ENCODE results near the gene DMBT1. TPM values are rescaled to one million over a fixed set of nuclear protein-coding genes. Genes with fewer than 3 reads are reported as not detected.

The DMBT1 gene
- total RNA-seq, 1 experiment from 2014 or later, result 0.13 TPM

DNA sequence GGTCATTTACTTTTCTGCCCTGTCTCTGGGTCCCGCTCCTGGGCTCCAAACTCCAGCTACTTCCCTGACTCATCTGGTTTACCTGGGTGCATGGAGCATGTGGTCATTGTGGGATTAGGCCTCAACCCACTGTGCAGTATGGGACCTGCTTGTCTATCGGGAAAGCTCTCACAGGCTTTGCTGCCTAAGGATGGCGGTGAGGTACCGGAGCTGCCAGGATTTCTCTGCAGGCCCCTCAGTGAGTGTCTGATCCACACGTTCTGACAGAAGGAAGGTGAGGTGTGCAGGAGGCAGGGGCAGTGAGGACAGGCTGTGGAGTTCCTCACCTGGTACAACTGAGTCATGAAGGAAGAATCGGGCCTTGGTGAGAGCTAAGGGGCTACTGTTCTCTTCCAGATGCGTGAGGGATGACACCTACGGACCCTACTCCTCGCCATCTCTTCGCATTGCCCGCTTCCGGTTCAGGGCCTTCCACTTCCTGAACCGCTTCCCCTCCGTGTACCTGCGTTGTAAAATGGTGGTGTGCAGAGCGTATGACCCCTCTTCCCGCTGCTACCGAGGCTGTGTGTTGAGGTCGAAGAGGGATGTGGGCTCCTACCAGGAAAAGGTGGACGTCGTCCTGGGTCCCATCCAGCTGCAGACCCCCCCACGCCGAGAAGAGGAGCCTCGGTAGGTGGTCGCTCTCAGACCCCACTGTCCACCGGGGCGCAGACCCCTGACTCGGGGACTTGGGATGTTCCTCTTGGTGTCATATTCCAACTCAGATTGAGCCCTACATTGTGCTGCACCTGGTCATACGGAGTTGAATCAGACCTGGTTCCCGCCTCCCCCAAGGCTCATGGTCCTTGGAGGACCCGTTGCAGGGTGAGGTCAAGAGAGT is 82.4 kb downstream of the DMBT1 start:
- Mint-ChIP-seq H3K4me3 (no peak overlapping the region), H3K27ac (no peak overlapping the region), H3K36me3 (no peaks in the 10 kb centered on the region), H3K4me1 (peaks cover 3% of the 10 kb centered on the region; the same call in 1 of the 2 replicates), H3K9me3 (0 out of 2 replicates have a peak, but pooled peaks cover 4% of the 10 kb centered on the region), H3K27me3 (ENCODE audit: low read depth) (no peaks in the 10 kb centered on the region)
- ATAC-seq, result no peak
- ChIA-PET POLR2A (no interaction called here), CTCF (no interaction called here)
- no peak for TF ChIP-seq MXD4 (CRISPR knock-in tag; IDR thresholded peaks at IDR 0.05; ENCODE audit: borderline replicate concordance)
- TF ChIP-seq, protein P1, sequence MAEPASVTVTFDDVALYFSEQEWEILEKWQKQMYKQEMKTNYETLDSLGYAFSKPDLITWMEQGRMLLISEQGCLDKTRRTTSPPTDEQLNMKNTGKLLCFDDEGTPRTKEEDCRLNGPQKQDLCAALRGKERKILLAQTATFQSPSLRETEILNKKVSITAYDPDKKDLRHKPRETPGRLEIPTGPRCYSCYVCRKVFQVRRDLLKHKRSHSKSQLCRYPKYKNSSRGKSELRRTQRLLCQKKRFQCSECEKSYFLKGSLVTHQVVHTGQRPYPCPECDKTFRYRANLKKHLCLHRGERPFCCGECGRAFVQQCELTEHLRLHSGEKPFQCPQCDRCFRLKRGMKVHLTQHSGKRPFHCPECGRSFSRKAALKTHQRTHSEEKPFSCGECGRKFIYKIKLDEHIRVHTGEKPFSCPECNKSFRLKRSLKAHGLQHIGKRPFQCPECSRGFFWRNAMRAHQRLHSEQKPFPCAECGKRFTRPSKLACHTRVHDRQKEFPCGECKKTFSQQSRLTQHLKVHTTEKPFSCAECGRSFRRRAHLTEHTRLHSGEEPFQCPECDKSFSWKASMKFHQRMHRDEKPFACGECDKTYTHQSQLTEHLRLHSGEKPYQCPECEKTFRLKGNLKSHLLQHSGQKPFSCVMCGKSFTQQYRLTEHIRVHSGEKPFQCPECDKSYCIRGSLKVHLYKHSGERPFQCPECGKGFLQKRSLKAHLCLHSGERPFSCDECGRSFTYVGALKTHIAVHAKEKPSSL (CRISPR knock-in tag; conservative IDR thresholded peaks at IDR 0.05), result no peak
- TF ChIP-seq, protein P2, sequence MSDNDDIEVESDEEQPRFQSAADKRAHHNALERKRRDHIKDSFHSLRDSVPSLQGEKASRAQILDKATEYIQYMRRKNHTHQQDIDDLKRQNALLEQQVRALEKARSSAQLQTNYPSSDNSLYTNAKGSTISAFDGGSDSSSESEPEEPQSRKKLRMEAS (CRISPR knock-in tag; IDR thresholded peaks at IDR 0.05), result no peak
- TF ChIP-seq ZNF219 (CRISPR knock-in tag; IDR thresholded peaks at IDR 0.05; ENCODE audit: borderline replicate concordance), result no peak
- no peak for TF ChIP-seq OVOL2 (CRISPR knock-in tag; IDR thresholded peaks at IDR 0.05; ENCODE audit: borderline replicate concordance)
- TF ChIP-seq, protein P3, sequence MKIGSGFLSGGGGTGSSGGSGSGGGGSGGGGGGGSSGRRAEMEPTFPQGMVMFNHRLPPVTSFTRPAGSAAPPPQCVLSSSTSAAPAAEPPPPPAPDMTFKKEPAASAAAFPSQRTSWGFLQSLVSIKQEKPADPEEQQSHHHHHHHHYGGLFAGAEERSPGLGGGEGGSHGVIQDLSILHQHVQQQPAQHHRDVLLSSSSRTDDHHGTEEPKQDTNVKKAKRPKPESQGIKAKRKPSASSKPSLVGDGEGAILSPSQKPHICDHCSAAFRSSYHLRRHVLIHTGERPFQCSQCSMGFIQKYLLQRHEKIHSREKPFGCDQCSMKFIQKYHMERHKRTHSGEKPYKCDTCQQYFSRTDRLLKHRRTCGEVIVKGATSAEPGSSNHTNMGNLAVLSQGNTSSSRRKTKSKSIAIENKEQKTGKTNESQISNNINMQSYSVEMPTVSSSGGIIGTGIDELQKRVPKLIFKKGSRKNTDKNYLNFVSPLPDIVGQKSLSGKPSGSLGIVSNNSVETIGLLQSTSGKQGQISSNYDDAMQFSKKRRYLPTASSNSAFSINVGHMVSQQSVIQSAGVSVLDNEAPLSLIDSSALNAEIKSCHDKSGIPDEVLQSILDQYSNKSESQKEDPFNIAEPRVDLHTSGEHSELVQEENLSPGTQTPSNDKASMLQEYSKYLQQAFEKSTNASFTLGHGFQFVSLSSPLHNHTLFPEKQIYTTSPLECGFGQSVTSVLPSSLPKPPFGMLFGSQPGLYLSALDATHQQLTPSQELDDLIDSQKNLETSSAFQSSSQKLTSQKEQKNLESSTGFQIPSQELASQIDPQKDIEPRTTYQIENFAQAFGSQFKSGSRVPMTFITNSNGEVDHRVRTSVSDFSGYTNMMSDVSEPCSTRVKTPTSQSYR (CRISPR knock-in tag; IDR thresholded peaks at IDR 0.05), result no peak
- TF ChIP-seq, protein P4, sequence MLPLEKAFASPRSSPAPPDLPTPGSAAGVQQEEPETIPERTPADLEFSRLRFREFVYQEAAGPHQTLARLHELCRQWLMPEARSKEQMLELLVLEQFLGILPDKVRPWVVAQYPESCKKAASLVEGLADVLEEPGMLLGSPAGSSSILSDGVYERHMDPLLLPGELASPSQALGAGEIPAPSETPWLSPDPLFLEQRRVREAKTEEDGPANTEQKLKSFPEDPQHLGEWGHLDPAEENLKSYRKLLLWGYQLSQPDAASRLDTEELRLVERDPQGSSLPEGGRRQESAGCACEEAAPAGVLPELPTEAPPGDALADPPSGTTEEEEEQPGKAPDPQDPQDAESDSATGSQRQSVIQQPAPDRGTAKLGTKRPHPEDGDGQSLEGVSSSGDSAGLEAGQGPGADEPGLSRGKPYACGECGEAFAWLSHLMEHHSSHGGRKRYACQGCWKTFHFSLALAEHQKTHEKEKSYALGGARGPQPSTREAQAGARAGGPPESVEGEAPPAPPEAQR (CRISPR knock-in tag; IDR thresholded peaks at IDR 0.05), result no peak
- TF ChIP-seq, protein P5, sequence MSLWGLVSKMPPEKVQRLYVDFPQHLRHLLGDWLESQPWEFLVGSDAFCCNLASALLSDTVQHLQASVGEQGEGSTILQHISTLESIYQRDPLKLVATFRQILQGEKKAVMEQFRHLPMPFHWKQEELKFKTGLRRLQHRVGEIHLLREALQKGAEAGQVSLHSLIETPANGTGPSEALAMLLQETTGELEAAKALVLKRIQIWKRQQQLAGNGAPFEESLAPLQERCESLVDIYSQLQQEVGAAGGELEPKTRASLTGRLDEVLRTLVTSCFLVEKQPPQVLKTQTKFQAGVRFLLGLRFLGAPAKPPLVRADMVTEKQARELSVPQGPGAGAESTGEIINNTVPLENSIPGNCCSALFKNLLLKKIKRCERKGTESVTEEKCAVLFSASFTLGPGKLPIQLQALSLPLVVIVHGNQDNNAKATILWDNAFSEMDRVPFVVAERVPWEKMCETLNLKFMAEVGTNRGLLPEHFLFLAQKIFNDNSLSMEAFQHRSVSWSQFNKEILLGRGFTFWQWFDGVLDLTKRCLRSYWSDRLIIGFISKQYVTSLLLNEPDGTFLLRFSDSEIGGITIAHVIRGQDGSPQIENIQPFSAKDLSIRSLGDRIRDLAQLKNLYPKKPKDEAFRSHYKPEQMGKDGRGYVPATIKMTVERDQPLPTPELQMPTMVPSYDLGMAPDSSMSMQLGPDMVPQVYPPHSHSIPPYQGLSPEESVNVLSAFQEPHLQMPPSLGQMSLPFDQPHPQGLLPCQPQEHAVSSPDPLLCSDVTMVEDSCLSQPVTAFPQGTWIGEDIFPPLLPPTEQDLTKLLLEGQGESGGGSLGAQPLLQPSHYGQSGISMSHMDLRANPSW (CRISPR knock-in tag; conservative IDR thresholded peaks at IDR 0.05; ENCODE audit: low read depth), result no peak
- TF ChIP-seq NFE2L1 (CRISPR knock-in tag; IDR thresholded peaks at IDR 0.05), result no peak
- no peak for TF ChIP-seq ZNF416 (CRISPR knock-in tag; IDR thresholded peaks at IDR 0.05)
- TF ChIP-seq ETV6 (CRISPR knock-in tag; IDR thresholded peaks at IDR 0.05), result no peak
- TF ChIP-seq, protein P6, sequence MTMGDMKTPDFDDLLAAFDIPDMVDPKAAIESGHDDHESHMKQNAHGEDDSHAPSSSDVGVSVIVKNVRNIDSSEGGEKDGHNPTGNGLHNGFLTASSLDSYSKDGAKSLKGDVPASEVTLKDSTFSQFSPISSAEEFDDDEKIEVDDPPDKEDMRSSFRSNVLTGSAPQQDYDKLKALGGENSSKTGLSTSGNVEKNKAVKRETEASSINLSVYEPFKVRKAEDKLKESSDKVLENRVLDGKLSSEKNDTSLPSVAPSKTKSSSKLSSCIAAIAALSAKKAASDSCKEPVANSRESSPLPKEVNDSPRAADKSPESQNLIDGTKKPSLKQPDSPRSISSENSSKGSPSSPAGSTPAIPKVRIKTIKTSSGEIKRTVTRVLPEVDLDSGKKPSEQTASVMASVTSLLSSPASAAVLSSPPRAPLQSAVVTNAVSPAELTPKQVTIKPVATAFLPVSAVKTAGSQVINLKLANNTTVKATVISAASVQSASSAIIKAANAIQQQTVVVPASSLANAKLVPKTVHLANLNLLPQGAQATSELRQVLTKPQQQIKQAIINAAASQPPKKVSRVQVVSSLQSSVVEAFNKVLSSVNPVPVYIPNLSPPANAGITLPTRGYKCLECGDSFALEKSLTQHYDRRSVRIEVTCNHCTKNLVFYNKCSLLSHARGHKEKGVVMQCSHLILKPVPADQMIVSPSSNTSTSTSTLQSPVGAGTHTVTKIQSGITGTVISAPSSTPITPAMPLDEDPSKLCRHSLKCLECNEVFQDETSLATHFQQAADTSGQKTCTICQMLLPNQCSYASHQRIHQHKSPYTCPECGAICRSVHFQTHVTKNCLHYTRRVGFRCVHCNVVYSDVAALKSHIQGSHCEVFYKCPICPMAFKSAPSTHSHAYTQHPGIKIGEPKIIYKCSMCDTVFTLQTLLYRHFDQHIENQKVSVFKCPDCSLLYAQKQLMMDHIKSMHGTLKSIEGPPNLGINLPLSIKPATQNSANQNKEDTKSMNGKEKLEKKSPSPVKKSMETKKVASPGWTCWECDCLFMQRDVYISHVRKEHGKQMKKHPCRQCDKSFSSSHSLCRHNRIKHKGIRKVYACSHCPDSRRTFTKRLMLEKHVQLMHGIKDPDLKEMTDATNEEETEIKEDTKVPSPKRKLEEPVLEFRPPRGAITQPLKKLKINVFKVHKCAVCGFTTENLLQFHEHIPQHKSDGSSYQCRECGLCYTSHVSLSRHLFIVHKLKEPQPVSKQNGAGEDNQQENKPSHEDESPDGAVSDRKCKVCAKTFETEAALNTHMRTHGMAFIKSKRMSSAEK (CRISPR knock-in tag; IDR thresholded peaks at IDR 0.05; ENCODE audit: borderline replicate concordance), result no peak
- TF ChIP-seq, protein P7, sequence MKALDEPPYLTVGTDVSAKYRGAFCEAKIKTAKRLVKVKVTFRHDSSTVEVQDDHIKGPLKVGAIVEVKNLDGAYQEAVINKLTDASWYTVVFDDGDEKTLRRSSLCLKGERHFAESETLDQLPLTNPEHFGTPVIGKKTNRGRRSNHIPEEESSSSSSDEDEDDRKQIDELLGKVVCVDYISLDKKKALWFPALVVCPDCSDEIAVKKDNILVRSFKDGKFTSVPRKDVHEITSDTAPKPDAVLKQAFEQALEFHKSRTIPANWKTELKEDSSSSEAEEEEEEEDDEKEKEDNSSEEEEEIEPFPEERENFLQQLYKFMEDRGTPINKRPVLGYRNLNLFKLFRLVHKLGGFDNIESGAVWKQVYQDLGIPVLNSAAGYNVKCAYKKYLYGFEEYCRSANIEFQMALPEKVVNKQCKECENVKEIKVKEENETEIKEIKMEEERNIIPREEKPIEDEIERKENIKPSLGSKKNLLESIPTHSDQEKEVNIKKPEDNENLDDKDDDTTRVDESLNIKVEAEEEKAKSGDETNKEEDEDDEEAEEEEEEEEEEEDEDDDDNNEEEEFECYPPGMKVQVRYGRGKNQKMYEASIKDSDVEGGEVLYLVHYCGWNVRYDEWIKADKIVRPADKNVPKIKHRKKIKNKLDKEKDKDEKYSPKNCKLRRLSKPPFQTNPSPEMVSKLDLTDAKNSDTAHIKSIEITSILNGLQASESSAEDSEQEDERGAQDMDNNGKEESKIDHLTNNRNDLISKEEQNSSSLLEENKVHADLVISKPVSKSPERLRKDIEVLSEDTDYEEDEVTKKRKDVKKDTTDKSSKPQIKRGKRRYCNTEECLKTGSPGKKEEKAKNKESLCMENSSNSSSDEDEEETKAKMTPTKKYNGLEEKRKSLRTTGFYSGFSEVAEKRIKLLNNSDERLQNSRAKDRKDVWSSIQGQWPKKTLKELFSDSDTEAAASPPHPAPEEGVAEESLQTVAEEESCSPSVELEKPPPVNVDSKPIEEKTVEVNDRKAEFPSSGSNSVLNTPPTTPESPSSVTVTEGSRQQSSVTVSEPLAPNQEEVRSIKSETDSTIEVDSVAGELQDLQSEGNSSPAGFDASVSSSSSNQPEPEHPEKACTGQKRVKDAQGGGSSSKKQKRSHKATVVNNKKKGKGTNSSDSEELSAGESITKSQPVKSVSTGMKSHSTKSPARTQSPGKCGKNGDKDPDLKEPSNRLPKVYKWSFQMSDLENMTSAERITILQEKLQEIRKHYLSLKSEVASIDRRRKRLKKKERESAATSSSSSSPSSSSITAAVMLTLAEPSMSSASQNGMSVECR (CRISPR knock-in tag; IDR thresholded peaks at IDR 0.05; ENCODE audit: borderline replicate concordance), result no peak
- no peak for DNase-seq (ENCODE audit: low spot score)
